GM10248 (cell line): ENCODE measurements around the gene ABCG1.

ENCODE experiments used
- CTCF ChIA-PET: fragments of 300-600 bp; sonication (Branson Sonifier 250); formaldehyde crosslinking; extraction: SDS; loops from one replicate; lab custom pipeline; 2021; ENCODE audit warnings: antibody characterized with exemption; lab: Yijun Ruan, JAX
- POLR2A ChIA-PET: fragments of 350-650 bp; sonication (Branson Sonifier 250); formaldehyde crosslinking; extraction: SDS; loops from one replicate; lab custom pipeline; 2020; ENCODE audit warnings: antibody characterized with exemption; lab: Yijun Ruan, JAX
- DNase-seq: peaks from one replicate; pipeline ENCODE4 v3.0.0; 2012; ENCODE audit errors: extremely low spot score
- TF ChIP-seq, protein P1 (sequence below): IDR thresholded peaks from 2 replicates; pipeline ENCODE4 v1.5.1; 2012; ENCODE audit warnings: mild to moderate bottlenecking, low read depth; ENCODE audit errors: extremely low read depth, missing control alignments, control extremely low read depth

The ABCG1 gene

DNA sequence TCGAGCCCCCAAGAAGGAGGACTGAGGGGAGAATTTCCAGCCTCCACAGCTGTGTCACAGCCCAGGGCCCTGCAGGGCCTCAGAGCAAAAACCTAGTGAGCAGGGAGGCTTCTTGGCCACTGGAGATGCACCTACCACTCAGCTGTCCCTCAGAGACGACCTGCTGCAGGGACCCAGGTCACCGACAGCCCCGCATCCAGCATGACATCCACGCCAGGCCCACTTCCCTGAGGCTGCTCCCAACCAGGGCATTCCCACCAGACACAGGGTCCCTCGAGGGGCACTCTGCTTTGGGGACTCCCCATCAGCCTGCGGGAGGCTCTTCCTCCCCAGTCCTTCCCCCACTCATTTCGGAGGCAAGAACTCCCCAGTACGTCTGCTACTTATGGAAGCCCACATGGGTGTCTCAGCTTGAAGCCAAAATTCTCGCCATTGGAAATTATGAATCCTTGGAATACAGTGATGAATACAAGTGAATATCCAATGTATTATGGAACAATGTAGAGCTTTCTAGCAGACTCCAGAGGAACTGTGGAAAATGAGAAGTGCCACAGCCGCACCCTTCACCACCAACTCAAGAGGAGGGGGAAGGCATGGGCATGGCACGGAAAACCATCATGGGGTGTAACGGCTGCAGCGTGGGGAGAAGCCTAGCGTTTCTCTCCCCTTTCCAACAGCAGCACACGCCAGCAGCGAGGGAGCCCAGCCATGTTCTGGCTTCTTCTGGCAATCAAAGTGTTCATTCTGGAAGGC is 89.4 kb downstream of the ABCG1 start:
- DNase-seq: no peak
- TF ChIP-seq, protein P1, sequence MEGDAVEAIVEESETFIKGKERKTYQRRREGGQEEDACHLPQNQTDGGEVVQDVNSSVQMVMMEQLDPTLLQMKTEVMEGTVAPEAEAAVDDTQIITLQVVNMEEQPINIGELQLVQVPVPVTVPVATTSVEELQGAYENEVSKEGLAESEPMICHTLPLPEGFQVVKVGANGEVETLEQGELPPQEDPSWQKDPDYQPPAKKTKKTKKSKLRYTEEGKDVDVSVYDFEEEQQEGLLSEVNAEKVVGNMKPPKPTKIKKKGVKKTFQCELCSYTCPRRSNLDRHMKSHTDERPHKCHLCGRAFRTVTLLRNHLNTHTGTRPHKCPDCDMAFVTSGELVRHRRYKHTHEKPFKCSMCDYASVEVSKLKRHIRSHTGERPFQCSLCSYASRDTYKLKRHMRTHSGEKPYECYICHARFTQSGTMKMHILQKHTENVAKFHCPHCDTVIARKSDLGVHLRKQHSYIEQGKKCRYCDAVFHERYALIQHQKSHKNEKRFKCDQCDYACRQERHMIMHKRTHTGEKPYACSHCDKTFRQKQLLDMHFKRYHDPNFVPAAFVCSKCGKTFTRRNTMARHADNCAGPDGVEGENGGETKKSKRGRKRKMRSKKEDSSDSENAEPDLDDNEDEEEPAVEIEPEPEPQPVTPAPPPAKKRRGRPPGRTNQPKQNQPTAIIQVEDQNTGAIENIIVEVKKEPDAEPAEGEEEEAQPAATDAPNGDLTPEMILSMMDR: no peak
- ChIA-PET CTCF (interaction anchor here (0.7 to 4.5 kb wide), 16 partner anchors 11 to 229 kb away, joined by 3 to 49 read pairs (median 11); partner anchors contain the start of gene UBASH3A), POLR2A (no interaction called here)

DNA sequence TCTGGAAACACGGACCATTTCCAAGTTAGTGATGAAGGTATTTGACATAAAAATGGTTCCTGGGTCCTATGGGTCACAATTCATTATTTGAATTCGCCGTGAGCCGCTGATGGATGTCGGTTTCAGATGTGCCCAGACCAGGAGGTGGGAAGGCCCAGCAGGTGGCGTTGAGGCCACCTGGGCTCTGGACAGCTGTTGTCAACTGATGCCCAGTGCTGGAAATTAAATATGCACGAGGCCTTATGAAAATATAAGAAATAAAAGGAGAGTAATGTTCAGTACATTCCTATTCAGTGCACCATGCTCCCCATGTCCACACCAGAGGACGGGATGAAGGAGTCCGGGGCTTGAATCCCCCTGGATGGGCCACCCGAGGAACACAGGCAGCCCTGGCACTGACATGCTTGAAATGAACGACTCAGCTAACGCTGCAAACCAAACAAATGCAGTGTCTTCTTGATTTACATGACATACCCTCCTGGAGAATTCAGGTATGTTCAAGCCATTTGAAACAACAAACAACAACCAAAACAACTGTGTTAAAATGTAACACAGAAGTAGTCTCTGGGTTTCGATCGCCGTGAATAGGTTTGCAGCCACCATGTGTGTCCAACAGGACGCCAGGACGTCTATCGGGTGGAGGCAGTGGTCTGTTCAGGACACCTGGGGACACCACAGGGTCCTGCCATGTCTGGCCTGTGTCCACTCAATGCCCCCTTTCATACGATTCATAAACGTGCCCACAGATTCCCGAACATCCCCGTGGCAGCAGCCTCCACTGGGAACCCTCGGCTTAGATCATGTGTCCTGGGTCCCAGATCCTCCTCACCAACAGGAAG is 90.2 kb downstream of the ABCG1 start:
- TF ChIP-seq, protein P1: no peak
- ChIA-PET CTCF (interaction anchor here (0.6 to 4.5 kb wide), 40 partner anchors 8 to 228 kb away, joined by 3 to 49 read pairs (median 8); partner anchors contain the start of gene UBASH3A), POLR2A (interaction anchor here (0.6 to 0.7 kb wide), 3 partner anchors 50 to 252 kb away, joined by 3 to 6 read pairs (median 3); no protein-coding TSS in a partner anchor)
- DNase-seq: no peak

- ChIA-PET CTCF (interaction anchor here (0.6 to 4.5 kb wide), 48 partner anchors 9 to 227 kb away, joined by 3 to 49 read pairs (median 6); partner anchors contain the start of gene UBASH3A), POLR2A (interaction anchor here (0.6 to 0.7 kb wide), 3 partner anchors 51 to 252 kb away, joined by 3 to 6 read pairs (median 3); no protein-coding TSS in a partner anchor)
- TF ChIP-seq, protein P1: peak; percentile 97
- DNase-seq: peak; percentile 84
These were observed 90.8 kb downstream of the ABCG1 start for GRCh38 chr21:42309753-42310213.

- ChIA-PET CTCF (interaction anchor here (0.8 to 4.5 kb wide), 44 partner anchors 9 to 227 kb away, joined by 3 to 49 read pairs (median 7); partner anchors contain the start of gene UBASH3A), POLR2A (no interaction called here)
- DNase-seq: no peak
- TF ChIP-seq, protein P1: no peak
These were observed 91.6 kb downstream of the ABCG1 start for GRCh38 chr21:42310411-42311001.

DNA sequence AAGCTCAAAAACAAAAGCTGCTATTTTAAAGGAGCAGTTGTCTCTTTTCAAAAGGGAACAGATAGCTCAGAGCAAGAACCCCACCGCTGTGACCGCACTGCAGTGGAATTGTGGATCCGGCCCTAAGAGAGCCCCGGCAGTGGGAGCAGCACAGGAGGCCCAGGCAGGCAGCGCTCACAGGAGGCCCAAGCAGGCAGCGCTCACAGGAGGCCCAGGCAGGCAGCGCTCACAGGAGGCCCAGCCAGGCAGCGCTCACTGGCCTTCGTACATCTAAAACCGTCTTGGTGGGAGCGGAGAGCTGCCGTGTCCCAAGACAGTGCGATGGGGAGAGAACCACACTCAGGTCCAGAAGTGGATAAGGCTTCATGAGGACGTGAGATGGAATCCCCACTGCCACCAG is 92.2 kb downstream of the ABCG1 start:
- CTCF ChIA-PET: interaction anchor here (0.9 to 4.5 kb wide), 28 partner anchors 8 to 226 kb away, joined by 3 to 49 read pairs (median 10); partner anchors contain the start of gene UBASH3A
- POLR2A ChIA-PET: no interaction called here
- no peak for DNase-seq
- TF ChIP-seq, protein P1: no peak
